A549 (cell line): ENCODE measurements around the gene CELSR1.

Experiments used
- CHD2 ChIP-seq: fragments of 150-350 bp; IDR thresholded peaks from 2 replicates; pipeline ENCODE4 v1.6.1; 2014; ENCODE audit warnings: low read length; ENCODE audit not compliant: partially characterized antibody
- CTCF ChIP-seq: fragments of >200 bp; sonication (Bioruptor Twin); formaldehyde crosslinking; IDR thresholded peaks from 3 replicates; pipeline ENCODE4 v1.5.1; 2016
- EP300 ChIP-seq, 2 experiments: fragments of >200 bp; sonication (Bioruptor Twin); formaldehyde crosslinking; IDR thresholded peaks; 2 replicates in 1 of 2; 3 replicates in 1 of 2; pipeline ENCODE4 v1.6.1; 2016 to 2017
- HDAC2 ChIP-seq: fragments of 200-600 bp; sonication (generic); IDR thresholded peaks from 2 replicates; pipeline ENCODE4 v1.6.1; 2016
- JUN ChIP-seq, 2 experiments: fragments of >200 bp; sonication (Bioruptor Twin); formaldehyde crosslinking; IDR thresholded peaks; 2 replicates in 1 of 2; 3 replicates in 1 of 2; pipeline ENCODE4 v1.6.1; 2016 to 2017
- KDM5A ChIP-seq: fragments of 200-600 bp; sonication (generic); IDR thresholded peaks from 2 replicates; pipeline ENCODE4 v1.6.1; 2016; ENCODE audit warnings: antibody characterized with exemption, mild to moderate bottlenecking
- MAFK ChIP-seq: fragments of 450-650 bp; IDR thresholded peaks from 2 replicates; pipeline ENCODE4 v1.6.1; 2014; ENCODE audit not compliant: partially characterized antibody
- MAX ChIP-seq: IDR thresholded peaks from 2 replicates; pipeline ENCODE4 v1.6.1; 2012
- MYC ChIP-seq: IDR thresholded peaks from 2 replicates; pipeline ENCODE4 v1.6.1; 2012; ENCODE audit warnings: mild to moderate bottlenecking, inconsistent platforms, low read length, improper control_type of control experiment, borderline replicate concordance
- POLR2AphosphoS2 ChIP-seq: conservative IDR thresholded peaks from 2 replicates; pipeline ENCODE4 v1.6.1; 2012; ENCODE audit warnings: low read length, improper control_type of control experiment, inconsistent platforms
- RAD21 ChIP-seq, 2 experiments: fragments of >200 bp in 1 of 2; sonication (Bioruptor Twin) in 1 of 2; formaldehyde crosslinking in 1 of 2; IDR thresholded peaks in 1 of 2; conservative IDR thresholded peaks in 1 of 2; 2 replicates in 1 of 2; 3 replicates in 1 of 2; pipeline ENCODE4 v1.6.1; 2012 to 2018; ENCODE audit warnings: inconsistent platforms in 1 of 2
- SMC3 ChIP-seq: fragments of >200 bp; sonication (Bioruptor Twin); formaldehyde crosslinking; IDR thresholded peaks from 3 replicates; pipeline ENCODE4 v1.6.1; 2018; ENCODE audit warnings: inconsistent platforms
- TF ChIP-seq, protein P1 (sequence below): fragments of 150-350 bp; IDR thresholded peaks from 2 replicates; pipeline ENCODE4 v1.6.1; 2014; ENCODE audit warnings: low read depth, mild to moderate bottlenecking, low read length
- TF ChIP-seq, protein P2 (sequence below): IDR thresholded peaks from 2 replicates; pipeline ENCODE4 v1.6.1; 2012; ENCODE audit warnings: low read depth, borderline replicate concordance

DNA sequence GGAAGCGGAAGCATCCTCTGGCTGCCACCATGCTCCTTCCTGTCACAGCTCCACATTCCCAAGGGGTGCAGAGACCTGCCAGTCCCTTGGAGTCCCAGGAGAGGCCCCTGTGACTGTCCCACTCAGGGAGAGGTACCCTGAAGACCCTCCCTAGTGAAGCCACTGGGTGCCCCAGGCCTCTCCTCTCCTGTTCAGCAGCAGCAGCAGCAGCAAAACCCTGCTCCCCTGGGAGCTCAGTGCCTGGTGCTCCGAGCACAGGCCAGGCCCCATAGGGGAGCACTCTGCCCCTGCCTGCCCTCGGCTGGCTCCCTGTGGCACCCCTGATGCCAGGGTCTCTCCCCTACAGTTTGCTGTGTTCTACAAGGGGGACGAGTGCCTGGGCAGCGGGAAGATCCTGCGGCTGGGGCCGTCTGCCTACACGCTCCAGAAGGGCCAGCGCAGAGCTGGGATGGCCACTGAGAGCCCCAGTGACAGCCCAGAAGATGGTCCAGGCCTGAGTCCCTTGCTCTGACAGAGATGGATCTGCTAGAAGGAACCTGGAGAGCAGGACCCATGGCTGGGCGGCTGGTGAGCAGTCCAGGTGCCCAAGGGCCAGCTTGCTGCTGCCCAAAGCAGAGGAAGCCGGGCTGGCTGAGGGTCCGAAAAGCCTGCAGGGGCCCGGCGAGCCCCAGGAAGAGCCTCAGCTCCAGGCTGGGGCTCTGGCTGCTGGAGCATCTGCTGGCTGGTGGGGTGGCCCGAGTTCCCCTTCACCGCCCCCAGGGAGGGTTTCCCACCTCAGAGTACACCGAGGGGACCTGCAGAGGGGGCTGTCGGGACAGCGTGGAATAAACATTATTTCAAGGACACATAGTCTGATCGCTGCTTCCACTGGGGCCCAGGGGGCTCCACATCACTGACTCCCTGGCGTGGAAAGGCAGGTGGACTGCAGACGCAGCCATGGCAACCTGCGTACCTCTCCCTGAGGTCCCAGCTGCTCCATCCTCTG is 180.6 kb downstream of the CELSR1 start:
- TF ChIP-seq POLR2AphosphoS2 (no peak), MYC (no peak), RAD21 (conservative IDR thresholded peaks at IDR 0.05 in 1 of 2, IDR thresholded peaks at IDR 0.05 in 1 of 2) (no peak), CTCF (no peak), HDAC2 (no peak), MAFK (no peak), KDM5A (no peak), EP300 (IDR thresholded peaks at IDR 0.05) (no peak), CHD2 (no peak), JUN (IDR thresholded peaks at IDR 0.05) (no peak), MAX (no peak), SMC3 (no peak)
- TF ChIP-seq, protein P1, sequence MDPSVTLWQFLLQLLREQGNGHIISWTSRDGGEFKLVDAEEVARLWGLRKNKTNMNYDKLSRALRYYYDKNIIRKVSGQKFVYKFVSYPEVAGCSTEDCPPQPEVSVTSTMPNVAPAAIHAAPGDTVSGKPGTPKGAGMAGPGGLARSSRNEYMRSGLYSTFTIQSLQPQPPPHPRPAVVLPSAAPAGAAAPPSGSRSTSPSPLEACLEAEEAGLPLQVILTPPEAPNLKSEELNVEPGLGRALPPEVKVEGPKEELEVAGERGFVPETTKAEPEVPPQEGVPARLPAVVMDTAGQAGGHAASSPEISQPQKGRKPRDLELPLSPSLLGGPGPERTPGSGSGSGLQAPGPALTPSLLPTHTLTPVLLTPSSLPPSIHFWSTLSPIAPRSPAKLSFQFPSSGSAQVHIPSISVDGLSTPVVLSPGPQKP = no peak
- TF ChIP-seq, protein P2, sequence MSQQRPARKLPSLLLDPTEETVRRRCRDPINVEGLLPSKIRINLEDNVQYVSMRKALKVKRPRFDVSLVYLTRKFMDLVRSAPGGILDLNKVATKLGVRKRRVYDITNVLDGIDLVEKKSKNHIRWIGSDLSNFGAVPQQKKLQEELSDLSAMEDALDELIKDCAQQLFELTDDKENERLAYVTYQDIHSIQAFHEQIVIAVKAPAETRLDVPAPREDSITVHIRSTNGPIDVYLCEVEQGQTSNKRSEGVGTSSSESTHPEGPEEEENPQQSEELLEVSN = no peak
